ENCODE results near the gene MRPL49.

GRCh38 chr11:65108469-65109123, 13.5 kb upstream of the MRPL49 start:
- no peak for TF ChIP-seq POLR2A (IDR thresholded peaks at IDR 0.05; ENCODE audit: low read depth, low read length)
- no peak for TF ChIP-seq TAF1 (IDR thresholded peaks at IDR 0.05; ENCODE audit: borderline replicate concordance, low read depth, low read length)

All from GM12892 (cell line).